ENCODE measurements around the gene YARS2.

Gene YARS2

DNA sequence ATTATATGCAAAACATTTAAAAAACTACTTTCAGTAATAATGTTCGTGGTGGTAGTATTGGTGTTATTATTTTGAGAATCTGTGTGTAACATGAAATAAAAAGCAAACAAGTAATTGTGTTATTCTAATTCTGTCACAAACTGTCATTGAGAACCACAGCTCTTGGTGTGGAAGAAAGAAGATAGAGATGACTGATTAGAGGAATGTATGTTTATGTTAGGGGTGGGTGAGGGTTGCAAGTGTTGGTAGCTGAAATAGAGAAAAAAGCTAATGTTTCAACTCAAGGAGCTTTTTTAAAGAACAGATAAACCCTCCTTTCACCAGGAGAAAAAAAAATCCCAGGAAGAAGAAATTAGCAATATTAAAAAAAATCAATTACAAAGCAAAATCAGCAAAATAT, 58.3 kb downstream of the YARS2 start:
- peaks cover 14 to 25% of the 10 kb centered on the region in 2 donors for H3K4me1 Mint-ChIP-seq (ENCODE audit: low read depth in 2 of 2)
- peak overlapping the region; percentile 7 to 46 for H3K27ac Mint-ChIP-seq
- peaks cover 15% of the 10 kb centered on the region for H3K36me3 Mint-ChIP-seq (ENCODE audit: insufficient read depth)
- DNase-seq, result no peak
- no peak overlapping the region for H3K4me3 Mint-ChIP-seq
- no peaks in the 10 kb centered on the region for H3K9me3 Mint-ChIP-seq
- no peak for ATAC-seq (replicated peaks)
- H3K27me3 Mint-ChIP-seq, result no peaks in the 10 kb centered on the region

Data from effector memory CD8-positive, alpha-beta T cell (primary cell).